Measurements from ENCODE around the gene LMF1.

Gene LMF1

DNA sequence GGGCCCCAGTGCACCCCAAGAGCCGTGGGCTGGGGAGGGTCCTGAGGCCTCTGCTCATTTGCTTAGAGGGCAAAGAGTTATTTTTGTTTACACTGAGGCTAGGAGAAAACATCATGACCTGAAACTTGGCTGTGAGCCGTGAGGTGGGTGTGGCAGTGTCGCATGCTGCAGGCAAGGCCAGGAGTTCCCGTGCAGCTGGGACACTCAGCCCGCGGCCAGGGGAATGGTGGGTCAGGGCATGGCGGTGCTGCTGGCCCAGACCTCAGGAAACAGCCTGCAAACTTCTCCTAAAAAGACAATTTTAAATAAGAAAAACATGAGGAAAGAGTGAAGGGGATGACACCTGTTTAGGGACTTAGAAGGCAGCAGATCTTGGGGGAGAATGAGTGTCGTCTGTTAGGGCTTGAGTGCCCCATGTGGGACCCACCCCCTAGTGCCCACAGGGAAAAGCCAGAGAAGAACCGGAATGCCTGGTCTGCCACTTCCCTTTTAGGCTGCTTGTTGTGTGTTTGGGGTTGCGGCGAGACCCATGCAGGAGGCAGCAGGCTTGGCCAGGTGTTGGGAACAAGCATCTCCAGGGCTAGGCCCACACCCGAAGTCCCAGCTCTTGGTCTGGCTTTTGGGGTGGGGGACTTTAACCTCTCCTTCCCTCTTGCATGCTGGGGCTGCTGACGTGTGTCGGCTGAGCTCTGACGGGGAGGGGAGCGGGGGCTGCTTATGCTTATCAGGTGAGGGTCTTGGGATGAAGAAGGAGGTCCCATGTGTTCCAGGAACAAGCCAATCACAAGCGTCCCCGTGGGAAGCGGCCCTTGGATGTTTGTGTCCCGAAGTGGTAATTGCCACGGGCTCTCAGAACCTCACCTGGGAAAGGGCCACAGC lies 89.3 kb downstream of the LMF1 start:
- no peak for DNase-seq (ENCODE audit: low spot score)

DNA sequence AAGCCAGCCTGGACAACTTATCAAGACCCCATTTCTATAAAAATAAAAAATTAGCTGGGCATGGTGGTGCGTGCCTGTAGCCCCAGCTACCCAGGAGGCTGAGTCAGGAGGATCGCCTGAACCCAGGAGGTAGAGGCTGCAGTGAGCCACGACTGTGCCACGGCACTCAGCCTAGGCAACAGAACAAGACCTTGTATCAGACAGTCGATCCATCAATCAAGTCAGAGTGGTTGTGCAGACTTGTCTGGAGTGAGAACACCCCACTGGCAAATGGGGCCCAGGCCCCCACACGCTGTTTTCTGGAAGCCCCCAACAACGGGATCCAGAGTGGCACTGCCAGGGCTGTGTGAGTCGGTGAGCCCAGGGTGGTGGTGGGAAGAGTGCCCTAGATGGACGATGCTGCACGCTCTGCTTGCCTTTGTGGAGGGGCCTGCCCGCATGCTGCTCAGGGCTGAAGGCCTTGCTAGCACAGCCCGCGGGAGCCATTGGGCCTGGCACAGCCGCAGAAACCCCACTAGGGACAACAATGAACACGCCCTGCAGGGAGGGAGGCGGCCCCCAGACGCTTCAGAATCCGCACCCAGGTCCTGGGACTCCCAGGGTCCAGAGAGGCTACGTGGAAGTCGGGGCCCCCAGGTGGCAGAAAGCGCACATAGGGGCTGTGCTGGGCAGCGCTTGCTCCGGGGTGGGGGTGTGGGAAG lies 90.2 kb downstream of the LMF1 start:
- no peak for DNase-seq (ENCODE audit: low spot score)

DNA sequence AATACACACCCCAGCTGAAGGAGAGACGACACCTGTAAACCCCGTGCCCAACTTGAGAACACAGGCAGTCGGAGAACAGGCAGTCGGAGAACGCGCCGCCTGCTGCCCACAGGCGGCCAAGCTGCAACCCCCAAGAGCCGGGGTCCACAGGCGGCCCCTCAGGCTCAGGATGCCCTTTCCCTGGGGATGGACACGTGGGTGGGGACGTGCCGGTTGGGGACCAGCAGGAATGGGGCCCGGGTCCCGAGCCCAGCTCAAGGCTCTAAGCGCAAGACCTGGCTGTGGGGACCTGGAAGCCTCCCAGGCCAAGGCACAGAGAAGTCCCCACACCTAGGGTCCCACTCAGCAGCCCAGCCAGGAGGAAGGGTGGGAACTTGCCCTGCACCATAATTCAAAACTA lies 90.8 kb downstream of the LMF1 start:
- no peak for DNase-seq (ENCODE audit: low spot score)

GRCh38 chr16:879461-879861 lies 91.3 kb downstream of the LMF1 start:
- DNase-seq (ENCODE audit: low spot score) = no peak

DNA sequence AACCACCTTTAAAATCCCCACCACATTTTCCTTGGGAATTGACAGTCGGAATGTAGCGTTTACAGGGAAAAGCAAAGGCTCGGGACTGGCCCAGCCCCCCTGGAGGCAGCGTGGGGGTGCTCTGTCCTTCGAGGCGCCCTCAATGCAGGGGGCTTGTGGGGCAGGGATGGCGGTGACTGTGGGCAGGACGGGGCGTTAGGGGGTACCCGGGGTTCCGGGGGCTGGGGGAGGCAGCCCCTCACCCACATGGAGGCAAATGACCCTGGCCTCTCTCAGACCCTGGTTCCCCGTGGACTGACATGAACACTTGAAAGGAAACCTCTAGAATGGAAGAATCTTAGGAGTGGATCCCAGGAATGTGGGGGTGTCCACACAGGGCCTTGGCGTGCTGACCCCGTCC lies 91.9 kb downstream of the LMF1 start:
- DNase-seq (ENCODE audit: low spot score) = no peak

DNA sequence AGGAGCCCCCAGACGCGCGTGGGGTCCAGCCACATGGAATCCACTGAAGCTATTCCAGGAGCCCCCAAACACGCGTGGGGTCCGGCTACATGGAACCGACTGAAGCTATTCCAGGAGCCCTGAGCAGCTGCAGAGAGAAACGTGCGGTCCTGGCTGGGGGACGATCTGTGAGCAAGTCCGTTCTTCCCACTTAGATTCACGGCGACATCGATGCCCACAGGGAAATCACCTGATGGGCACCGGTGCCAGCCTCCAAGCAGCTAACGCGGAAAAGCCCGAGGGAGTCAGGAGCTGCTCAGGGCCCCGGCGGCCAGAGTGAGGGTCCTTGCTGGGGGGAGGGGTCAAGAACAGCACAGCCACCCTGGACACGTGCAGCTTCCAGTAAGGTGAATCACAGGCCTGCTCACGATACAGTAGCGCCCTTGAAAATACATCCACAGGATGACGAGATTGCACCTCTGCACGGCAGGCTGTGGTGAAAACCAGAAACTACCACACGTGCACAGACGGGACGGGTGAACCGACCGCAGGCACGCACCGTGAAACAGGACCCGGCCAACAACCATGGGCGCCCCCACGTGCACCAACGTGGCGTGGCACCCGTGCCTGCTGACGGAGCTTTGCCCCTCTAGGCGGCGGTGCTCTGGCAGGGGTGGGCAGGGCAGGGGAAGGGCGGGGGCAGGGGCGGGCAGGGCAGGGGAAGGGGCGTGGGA lies 92.6 kb downstream of the LMF1 start:
- DNase-seq (ENCODE audit: low spot score) = no peak

GRCh38 chr16:877242-878071 lies 93.3 kb downstream of the LMF1 start:
- no peak for DNase-seq (ENCODE audit: low spot score)

DNA sequence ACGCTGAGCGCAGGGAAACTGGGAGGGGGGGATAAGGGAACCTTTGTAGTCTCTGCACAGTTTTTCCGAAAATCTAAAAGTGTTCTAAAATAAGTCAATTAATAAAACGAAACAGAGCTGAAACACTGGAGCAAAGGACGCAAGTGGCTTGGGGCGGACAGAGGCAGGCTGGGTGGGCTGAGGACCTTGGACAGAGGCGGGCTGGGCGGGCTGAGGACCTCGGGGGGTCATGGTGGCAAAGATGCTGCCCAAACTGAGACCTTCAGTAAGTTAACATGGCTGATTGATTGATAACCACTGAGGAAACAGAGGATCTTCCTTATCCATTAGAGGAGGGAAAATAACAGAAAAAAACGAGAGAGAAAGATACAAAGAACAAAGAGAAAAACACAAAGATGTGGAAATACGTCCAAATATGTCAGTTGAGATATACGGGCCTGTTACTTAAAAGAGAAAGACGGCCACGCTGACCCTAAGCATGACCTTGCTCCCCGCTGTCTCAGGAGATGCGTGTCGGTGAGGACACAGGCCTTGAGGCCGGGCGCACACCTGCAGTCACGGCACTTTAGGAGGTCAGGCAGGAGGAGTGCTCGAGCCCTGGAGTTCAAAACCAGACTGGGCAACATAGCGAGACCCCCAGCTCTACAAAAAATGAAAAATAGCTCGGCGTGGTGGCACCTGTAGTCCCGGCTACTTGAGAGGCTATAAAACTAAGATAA lies 94.1 kb downstream of the LMF1 start:
- DNase-seq (ENCODE audit: low spot score) = no peak

DNA sequence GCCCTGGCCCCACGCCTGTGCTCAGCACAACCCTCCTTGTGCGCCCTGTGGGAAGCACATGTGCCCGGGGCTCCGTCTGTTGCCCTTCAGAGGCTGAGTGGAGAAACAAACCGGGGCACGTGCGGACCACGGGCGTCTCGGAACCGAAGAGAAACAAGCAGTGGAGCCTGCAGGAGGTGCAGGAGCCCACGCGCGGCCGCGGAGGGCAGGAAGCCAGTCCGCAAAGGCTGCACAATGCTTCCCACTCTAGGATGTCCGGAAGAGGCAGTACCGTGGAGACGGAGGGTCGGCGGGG lies 94.8 kb downstream of the LMF1 start:
- no peak for DNase-seq (ENCODE audit: low spot score)

GRCh38 chr16:875182-876040 lies 95.4 kb downstream of the LMF1 start:
- no peak for DNase-seq (ENCODE audit: low spot score)

DNA sequence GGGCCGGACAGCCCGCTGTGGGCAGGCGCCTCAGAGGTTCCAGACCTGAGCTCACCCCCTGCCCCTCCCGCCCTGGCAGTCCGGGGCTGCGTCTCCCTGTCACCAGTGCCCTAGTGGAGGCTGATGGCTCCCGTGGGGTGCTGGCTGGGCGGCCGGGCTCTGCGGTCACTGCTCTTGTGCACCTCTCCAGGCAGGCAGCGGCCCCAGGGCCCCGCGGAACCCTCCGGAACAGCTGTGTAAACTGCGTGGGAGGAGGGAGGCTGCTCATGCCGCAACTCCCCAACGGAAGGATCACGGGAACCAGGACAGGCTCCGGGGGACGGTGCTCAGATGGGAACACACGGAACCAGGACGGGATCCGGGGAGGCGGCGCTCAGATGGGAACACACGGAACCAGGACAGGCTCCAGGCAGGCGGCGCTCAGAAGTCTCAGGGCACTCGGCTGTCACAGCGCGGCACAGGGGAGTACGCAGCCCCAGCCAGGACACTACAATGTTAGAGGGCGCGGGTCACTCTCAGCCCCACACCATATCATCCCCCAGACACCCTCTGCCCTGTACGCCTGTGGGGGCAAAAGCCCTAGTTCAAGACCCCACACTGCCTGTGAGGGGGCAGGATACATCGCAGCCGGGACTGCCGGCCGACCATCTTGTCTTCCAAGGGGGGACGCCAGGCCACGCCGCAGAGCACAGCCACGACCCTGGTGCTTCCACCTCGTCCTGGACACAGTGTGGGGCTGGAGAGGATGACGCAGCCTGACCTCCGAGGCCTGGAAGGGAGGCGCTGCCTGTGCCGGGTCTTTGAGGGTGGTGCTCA lies 96.2 kb downstream of the LMF1 start:
- no peak for DNase-seq (ENCODE audit: low spot score)

GRCh38 chr16:873889-874288 lies 96.9 kb downstream of the LMF1 start:
- no peak for DNase-seq (ENCODE audit: low spot score)

DNA sequence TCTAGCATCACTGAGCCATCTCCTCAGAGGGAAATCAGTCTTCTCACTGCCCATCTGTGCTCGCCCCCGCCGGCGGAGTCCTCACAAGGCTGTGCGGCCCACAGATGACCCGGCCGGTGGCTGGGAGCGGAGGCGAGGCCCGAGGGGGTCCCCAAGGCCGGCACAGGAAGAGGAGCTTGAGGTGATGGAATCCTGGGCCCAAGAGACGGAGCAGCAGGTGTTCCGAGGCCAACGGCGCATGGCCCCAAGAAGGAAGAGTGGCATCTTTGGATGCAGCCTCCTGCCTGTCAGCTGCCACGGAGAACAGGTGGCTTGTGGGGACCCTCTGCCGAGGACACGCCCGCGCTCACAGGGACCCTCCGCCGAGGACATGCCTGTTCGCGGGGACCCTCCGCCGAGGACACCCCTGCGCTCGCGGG lies 97.5 kb downstream of the LMF1 start:
- DNase-seq (ENCODE audit: low spot score) = no peak

- no peak for DNase-seq (ENCODE audit: low spot score)
Measured at GRCh38 chr16:872436-873242, 98.1 kb downstream of the LMF1 start.

DNA sequence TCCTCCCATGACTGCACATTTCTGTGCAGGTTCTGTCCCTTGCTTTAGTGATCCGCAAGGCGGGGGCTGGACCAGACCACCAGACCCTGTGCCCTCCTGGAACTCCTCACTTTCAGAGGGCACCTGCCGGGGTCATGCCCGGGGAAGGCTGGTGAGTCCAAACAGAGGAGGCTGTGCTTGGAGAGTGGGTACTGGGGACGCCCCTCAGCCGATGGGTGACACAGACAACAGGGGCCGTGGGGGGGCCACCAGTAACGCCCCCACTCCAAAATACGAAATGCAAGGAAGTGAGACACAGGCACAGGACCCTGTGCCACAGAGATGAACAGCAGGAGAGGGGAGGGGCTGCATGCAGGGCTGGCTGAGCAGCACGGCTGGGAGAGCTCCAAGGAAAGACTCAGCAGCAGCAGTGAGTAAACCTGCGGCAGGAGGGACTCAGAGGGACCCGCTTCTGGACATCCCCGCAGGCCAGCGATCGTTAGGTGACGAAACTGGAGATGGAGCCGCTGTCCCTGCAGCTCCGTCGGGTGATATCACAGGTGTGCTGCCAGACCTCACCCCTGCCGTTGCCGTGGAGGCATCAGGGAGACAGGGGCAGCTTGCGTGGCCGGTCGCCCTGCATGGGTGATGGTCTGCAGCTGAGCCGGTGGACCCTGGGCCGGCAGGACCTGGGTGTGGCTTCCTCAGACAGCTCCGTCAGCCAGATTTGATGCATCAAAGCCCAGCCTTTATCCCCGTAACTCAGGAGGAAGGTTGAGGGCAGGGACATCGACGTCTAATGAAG lies 99.0 kb downstream of the LMF1 start:
- DNase-seq (ENCODE audit: low spot score) = no peak

GRCh38 chr16:870856-871561 lies 99.8 kb downstream of the LMF1 start:
- no peak for DNase-seq (ENCODE audit: low spot score)

Data from RKO (cell line).